NCI-H2196 treated with DMSO at 0.1 percent for 48 hours (cell line): ENCODE data around the gene ARSG.
"Not testable (repeated sequence)": the region's sequence is repeated elsewhere in the genome, so short reads cannot be mapped to it uniquely, and the experiment has no call there.

ENCODE experiments used
- DNase-seq: peaks from one replicate; lab custom pipeline; 2025; ENCODE audit not compliant: unreplicated experiment; lab: John Stamatoyannopoulos, UW

The ARSG gene

DNA sequence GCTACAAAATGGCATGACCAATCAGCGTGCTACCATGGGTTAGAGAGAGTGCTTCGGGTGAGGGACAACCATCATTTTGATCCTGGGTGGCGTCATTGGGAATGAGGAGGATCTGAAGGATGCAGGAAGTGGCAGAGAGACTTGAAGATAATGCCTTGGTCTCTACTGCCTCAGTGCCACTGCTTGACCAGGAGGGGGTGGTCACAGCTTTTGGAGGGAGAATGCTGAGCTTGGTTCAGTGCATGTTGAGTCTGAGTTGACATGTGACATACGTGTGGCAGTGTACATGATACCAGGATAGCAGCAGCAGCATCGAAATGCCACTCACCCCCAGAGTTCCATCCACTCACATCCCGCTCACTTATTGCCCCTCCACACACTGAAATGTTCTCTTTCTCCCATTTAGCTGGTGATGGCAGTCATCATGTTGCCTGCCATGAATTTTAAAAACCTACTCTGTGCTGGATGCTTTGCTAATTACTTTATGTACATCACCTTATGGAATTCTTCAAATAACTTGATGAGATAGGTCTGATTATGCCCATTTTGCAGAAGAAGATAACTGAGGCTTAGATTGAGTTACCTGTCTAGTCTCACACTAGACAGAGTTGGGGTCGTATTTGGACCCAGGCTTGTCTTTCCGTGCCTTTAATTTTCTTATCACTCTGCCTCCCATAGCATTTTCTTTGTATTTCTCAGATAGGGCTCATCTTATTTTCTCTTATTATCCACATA, 36.7 kb downstream of the ARSG start:
- no peak for DNase-seq

DNA sequence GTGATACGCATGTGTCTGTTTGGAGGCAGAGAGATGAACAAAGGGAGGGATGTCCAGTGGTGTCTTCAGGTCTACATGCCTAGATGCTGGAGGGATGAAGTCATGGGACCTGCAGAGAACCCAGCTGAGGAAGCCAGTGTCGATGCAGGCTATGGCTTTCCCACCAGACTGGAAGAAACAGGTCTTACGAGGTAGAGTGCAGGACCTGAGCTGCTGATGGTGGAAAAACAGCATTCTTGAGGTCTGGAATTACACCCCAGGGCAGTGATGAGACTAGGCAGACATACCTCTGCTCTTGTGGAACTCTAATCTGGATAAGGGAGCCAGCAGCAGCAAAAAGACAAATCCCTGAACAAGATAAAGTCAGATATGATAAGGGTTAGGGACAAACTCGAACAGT, 37.4 kb downstream of the ARSG start:
- no peak for DNase-seq

DNA sequence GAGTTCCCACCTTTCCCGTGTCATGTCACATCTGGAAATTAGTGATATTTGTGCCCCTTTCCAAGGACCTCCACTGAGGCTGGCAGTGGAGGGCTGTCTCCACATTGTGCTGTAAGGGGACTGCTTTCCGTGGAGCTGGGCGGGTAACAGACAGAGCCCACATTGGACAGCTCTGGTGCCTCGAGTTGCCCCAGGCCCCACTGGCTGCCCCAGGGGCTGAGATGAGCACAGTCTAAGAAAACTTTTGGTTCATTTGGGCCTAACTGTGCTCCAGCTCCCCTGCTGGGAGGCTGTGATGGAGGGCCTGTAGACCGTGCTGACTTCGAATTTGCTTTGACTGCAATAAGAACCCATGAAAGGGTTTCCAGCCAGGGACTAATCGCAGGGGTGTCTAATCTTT, 38.0 kb downstream of the ARSG start:
- DNase-seq, result no peak

- not testable (repeated sequence) for DNase-seq
Observed at GRCh38 chr17:68331932-68332331, 40.6 kb downstream of the ARSG start.

GRCh38 chr17:68334393-68334792, 43.1 kb downstream of the ARSG start:
- no peak for DNase-seq

DNA sequence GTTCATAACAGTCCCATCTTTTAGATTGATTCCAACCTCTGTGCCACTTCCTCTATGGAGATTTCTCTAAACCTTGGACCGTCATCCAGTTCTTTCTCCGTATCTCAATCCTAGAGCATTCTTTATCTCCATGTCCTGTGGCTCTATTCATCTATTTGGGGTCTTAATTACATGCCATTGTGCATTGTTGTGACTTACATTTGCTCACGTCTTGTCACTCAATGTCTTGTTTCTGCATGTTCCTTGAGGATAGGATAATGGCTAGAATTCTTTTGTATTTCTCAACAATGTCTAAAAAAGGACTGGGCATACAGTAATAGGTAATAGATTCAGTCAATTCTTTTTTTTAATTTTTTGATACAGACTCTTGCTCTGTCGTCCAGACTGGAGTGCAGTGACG, 50.2 kb downstream of the ARSG start:
- DNase-seq, result no peak

DNA sequence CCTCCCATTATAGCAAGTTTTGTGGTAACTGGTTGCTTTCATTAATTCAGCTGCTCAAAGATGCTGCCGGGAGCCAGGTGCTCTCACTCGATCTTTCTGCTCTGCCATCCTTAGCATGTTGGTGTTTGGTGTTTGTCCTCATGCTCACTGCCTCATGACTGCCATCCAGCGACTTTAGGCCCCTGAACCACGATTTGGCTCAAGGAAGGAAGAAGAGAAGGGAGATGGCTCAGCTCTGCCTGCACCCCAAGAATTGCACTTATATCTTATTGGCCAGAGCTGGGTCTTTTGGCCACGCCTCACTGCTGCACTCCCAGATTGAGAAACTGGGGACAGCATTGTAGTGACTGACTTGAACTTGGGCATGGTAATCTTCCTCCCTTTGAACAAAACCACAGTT, 52.7 kb downstream of the ARSG start:
- DNase-seq, result no peak

GRCh38 chr17:68344701-68345136, 53.4 kb downstream of the ARSG start:
- no peak for DNase-seq

DNA sequence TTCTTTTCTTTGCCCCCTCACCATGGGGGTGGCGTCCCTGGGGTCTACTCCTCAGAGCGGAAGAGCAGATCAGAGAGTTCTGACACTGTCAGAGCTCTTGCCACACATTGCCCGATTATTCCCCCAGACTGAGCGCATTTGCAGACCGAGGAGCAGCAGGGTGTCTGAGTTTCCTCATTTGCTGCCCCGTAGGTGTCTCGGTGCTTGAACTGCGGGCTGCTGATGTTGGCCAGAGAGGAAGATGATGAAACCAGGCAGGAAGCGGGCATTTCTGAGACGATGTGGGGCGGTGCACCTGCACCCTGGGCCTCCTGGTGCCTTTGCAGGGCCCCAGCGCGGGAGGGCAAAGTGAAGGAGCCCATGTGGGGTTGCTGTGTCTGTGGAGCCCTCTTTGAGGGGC, 55.2 kb downstream of the ARSG start:
- no peak for DNase-seq

DNA sequence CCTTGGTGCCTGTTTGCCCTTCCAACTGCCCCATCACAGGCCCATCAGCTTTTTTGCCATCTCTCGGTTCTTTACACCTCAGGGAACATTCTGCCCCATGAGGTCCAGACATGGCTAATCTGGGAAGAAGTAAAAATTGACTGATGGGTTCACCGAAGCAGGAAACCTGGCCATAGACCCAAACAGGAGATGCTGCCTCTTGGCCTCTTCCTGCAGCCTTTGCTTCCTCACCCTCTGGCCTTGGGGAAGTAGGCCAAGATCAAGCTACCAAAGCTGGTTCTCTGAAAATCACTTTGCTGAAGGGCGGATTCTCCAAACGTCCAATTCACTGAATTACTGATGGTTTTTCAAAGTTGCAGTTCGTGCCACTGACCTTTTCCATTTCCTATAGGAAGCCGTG, 56.1 kb downstream of the ARSG start:
- DNase-seq, result no peak

GRCh38 chr17:68349157-68349556, 57.9 kb downstream of the ARSG start:
- no peak for DNase-seq

DNA sequence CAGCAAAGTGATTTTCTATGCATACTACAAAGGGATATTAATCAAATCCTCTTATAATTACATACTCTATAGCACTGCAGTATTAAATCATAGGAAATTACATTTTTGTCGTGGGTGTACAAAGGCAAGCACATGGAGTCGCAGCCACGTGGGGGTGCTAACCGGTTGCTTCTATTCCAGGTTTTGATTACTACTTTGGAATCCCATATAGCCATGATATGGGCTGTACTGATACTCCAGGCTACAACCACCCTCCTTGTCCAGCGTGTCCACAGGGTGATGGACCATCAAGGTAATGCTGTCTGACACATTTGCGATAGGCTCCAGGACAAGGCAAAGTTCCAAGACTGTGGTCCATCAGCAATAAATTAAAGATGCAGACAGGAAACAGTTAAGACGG, 60.1 kb downstream of the ARSG start:
- no peak for DNase-seq

- DNase-seq, result no peak
Observed at GRCh38 chr17:68352041-68352440, 60.7 kb downstream of the ARSG start.

DNA sequence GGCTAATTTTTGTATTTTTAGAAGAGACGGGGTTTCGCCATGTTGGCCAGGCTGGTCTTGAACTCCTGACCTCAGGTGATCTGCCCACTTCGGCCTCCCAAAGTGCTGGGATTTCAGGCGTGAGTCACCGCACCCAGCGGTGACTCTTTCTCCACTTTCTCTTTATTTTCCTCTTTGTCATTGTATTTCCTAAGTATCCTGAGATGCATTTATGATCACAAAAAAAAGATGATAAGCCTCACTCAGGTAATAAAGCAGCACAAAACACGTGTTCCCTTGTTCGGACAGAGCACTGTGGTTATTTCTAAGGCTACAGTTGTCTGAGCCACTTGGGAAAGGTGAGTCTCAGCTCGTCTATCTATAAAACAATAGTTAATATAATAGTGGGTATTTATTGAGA, 61.4 kb downstream of the ARSG start:
- DNase-seq, result not testable (repeated sequence)

DNA sequence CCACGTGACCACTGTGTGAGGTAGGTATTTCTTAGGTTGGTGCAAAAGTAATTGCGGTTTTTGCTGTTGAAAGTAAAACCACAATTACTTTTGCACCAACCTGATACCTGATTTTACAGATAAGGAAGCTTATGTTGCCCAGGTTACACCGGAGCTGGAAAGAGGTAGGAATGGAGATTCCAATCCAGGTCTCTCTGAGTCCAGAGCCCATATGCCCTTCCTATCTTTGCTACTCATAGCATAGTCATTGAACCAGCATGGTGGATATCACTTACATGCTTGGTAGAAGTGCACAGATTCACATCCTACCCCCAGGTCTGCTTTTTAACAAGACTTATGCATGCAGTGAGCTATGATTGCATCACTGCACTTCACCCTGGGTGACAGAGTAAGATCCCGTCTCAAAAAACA, 61.8 kb downstream of the ARSG start:
- no peak for DNase-seq

DNA sequence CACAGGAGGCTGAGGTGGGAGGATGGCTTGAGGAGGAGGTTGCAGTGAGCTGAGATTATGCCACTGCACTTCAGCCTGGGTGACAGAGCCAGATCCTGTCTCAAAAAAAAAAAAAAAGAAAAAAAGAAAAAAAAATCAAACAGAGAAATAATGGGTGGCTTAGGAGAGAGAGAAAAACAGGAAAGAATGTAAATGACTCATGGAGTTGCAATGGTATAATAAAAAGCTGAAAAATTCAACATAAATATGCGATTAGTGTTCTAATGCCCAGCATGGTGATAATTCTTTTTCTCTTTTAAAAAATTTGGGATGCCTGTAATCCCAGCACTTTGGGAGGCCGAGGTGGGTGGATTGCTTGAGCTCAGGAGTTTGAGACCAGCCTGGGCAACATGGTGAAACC, 63.0 kb downstream of the ARSG start:
- DNase-seq, result not testable (repeated sequence)

DNA sequence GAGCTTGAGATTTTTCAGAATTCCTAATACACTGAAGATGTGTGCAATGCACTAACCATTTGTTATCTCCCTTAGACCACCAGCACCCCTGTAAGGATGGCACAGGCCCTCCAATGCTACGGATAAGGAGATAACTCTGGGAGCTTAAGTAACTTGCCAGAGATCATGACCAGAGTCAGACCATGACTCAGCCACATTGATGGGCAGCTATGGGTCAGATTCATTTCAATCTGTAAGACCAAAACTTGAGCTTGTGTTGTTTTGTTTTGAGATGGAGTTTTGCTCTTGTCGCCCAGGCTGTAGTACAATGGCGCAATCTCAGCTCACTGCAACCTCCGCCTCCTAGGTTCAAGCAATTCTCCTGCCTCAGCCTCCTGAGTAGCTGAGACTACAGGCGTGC, 63.8 kb downstream of the ARSG start:
- not testable (repeated sequence) for DNase-seq

DNA sequence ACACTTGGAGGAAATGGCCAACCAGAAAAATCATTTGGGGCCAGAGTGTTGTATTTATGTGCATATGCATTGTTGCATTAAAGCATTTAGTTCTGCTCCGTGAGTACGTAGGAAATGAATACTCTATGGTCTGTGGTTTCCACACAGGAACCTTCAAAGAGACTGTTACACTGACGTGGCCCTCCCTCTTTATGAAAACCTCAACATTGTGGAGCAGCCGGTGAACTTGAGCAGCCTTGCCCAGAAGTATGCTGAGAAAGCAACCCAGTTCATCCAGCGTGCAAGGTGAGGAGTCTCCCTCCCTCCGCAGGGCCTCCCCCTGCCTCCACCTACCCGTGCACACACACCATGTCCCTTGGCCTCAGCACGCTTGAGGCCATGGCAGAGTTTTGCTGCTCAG, 65.2 kb downstream of the ARSG start:
- no peak for DNase-seq

GRCh38 chr17:68356949-68357455, 65.7 kb downstream of the ARSG start:
- DNase-seq, result no peak

GRCh38 chr17:68357886-68358285, 66.6 kb downstream of the ARSG start:
- DNase-seq, result no peak

DNA sequence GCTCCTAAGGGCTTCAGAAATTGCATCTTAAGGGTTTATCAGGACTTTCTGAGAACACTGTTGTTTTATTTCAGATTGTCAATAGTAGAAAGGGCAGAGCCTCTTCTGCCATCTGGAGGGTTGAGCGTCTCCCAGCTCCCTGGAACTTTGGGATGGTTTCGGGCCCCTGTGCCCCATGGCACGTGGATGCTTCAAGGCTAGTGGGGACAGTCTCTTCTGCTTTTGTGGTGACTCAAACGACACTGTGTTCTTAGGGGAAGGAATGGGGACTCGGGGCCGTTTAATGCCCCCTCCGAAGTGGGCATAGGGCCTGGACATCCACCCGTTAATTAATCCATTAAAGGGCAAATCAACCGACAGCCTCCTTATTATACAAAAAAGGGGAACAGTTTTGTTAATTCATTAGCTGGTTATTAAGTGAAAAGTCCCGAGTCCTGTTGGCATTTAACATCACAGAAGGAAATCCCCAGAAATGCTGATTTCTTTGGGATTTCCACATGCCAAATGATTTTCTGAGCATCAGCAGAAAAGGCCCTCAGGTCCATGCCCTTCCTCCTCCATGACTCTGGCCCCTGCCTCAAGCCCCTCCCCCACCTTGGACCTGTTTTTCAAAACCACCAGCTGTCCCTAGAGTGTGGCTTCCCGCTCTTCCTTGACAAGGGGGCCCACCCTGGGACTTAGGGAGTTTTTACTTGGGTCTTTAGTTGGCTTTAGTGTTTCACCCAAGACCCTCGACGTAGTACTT, 68.7 kb downstream of the ARSG start:
- no peak for DNase-seq

- no peak for DNase-seq
Observed at GRCh38 chr17:68365469-68365868, 74.2 kb downstream of the ARSG start.
